RPMI8226 (cell line): Measurements from ENCODE around the gene CCDC196.

Experiments used
- DNase-seq: peaks from one replicate; pipeline ENCODE4 v3.0.0-alpha.2; 2015

The CCDC196 gene, protein sequence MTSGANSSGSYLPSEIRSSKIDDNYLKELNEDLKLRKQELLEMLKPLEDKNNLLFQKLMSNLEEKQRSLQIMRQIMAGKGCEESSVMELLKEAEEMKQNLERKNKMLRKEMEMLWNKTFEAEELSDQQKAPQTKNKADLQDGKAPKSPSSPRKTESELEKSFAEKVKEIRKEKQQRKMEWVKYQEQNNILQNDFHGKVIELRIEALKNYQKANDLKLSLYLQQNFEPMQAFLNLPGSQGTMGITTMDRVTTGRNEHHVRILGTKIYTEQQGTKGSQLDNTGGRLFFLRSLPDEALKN

DNA sequence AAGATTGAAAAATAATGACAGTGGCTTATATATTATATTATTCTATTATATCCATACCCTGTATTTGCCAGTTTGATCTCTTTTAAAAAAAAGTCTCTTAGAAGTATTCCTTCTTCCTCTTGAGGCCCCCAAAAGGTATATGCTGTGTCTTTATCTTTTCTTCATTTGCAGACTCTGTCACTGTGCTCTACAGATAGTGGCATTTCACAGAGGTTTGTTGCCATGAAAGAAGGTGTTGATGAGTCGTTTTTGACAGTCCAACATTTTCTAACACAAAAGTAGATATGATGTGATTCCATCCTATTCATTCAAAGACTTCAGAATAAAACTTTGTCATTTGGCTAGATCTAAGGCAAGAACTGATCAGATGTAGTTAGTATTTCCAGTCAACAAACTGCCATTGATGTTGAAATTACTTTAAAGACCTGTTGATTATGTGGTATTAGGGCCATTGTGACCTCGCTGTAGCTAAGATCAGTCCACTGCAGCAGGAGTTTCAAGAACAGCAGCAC is at the start of gene CCDC196:
Gene CCDC196, plus strand, starts transcription at position 462 of the 512 bp plus-strand sequence. CDS start 132 bp downstream, outside the sequence.
- DNase-seq: no peak

DNA sequence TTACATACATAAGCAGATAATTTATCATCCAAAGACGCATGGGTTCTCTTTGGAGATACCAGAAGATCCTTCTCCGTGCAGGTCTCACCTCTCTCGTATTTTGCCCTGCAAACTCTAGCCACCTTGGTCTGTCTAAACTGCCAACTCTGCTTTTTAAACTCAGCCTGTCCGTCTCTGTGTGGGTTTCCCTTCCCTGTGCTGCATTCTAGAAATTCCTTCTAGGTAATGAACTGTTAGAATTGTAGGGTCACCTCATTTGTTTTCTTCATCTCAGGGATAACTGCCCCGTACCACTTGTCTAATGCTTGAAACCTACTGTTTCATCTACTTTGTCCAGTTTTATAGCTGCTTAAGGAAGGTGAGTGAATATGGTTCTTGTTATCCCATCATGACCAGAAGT is 45.4 kb upstream of the CCDC196 start:
- no peak for DNase-seq

GRCh38 chr14:66442953-66443571 is 43.1 kb upstream of the CCDC196 start:
- DNase-seq: no peak

DNA sequence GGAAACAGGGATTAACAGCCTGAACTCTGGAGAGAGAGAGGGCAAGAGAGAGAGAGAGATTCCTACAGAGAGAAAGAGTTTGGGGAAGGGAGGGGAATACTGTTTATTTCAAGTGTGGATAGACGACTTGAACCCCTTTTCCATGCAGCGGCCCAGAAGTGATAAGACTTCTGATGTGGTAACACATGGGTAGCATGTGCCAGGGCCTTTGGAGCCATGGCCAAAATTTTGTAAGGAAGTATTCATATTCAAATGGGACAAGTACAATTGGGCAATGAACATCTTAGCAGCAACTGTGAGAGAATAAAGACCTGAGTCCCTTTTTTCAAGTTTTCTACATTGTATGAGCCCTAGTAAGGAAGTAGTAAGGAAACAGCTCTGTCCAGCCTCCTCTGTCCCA is 42.4 kb upstream of the CCDC196 start:
- no peak for DNase-seq

DNA sequence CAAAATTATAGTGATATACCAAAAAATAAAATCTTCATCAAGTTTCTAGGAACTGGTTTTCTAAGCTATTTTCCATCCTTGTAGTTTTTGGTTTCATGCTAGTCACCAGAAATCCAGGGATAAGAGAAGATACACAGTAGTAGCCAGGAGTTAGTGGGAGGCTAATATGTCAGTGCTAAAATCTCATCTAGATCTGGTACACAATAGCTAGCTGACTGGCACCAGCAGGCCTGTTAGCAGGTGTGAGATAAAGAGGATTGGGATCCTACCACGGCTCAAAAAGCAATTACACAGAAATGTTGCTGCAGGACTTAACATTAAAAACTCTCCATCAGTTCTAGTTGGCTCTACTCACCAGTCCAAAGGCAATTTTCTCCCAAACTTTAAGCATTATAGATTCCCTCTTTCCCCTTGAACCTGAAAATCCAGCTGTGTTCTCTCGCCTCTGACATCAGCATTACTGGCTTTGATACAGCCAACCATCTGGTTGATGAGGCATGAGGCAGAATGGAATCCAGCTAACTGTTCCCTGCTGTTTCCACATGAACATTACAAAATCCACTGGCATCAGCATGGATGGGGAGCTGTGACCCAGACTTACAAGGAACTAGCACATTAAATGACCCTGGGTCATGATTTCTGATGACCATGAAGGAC is 41.8 kb upstream of the CCDC196 start:
- no peak for DNase-seq

- no peak for DNase-seq
These were observed 40.2 kb upstream of the CCDC196 start for GRCh38 chr14:66445936-66446335.

GRCh38 chr14:66453469-66453868 is 32.7 kb upstream of the CCDC196 start:
- DNase-seq: no peak

DNA sequence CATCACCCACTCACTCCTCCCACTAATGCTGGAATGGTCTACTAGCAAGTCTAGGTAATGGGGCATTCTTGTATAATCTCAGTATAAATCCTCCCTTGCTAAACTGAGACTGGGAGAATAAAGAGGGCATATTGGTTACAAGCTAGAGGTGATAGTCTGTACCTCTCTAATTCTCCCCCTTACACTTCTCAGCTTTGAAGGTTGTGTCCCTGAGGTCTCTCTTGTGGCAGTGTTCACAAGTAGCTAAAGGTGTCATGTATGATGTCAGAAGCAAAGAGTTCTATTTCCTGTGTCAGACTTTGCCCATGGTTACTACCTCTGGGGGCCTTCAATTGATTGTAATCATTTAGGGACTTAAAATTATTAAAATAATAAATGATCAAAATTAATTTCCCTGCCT is 26.6 kb upstream of the CCDC196 start:
- DNase-seq: no peak

DNA sequence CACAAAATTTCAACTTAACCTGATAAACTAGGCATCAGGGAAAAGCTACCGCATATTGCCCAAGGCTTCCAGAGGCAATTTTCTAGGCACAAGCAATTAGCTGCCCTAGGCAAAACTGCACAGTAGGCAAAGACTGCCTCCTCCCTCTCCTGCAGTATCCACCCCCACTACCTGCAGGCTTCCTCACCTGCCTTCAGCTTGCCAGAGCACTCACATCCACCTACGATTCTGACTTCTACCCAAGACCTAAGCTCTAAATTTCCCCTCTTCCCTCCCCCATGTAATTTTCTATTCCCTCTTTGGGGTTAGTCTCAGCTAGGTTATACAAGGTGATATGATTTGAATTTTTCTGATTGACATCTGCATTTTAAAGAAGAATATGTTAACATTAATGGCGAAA is 21.9 kb upstream of the CCDC196 start:
- no peak for DNase-seq

DNA sequence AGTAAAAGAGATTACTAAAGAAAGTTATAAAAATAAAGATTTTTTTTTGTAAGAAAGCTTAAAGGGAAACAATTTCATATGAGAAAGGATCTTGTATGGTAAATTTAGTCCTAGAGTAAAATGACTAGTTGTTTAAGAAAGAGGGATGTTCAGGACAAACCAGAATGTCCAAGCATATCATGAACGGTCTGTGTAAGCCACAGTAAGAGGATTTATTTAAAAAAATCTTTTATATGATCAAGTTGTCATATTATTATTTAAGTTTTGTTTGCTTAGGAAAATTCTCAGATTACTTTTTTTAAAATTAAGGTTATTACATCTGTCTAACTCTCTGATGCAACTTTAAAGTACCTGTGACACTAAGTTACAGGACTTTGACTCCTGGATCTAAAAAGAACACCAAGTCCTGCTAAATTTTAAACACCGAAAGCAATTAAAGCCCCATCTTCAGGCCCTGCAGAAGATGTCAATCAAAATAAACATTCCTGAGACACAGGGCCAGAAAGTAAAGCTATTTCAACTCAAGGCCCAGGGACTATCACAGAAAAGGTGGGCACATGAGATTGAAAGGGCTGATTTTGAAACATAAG is 17.3 kb upstream of the CCDC196 start:
- DNase-seq: no peak

GRCh38 chr14:66471584-66471983 is 14.6 kb upstream of the CCDC196 start:
- DNase-seq: no peak

DNA sequence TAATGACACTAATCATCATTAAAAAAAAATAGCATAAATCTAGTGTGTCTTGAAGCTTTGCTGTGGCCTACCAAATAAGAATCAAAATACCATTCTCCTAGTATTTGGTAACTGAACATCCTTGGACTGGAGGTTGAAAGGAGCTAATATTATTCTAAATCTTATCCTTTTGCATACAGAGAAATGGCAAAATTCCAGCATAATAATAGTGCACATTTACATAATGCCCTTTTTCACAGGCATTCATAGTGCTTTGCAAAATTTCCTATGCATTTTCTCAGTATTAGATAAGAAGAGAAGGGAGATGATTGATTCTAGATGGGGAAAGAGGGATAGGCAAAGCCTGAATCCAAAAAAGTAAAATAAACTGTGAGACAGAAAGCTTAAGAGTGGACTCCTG is 13.9 kb upstream of the CCDC196 start:
- DNase-seq: no peak

DNA sequence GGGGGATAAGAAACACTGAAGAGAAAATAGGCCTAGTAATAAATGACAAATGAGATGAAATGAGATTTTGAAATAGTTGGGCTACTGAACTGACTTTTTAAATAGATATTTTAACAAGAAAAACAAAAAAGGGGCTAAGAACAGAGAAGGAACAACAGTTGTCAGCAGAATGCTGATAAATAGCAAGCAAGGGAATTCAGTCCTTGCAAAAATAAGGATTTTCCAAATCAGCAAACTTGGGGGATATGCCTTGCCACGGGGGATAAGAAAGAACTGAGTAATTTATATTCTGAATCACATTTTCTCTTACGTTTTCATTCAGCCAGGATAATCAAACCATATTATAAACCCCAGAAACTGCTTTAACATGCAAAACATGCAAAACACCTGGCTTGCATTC is 12.9 kb upstream of the CCDC196 start:
- no peak for DNase-seq

DNA sequence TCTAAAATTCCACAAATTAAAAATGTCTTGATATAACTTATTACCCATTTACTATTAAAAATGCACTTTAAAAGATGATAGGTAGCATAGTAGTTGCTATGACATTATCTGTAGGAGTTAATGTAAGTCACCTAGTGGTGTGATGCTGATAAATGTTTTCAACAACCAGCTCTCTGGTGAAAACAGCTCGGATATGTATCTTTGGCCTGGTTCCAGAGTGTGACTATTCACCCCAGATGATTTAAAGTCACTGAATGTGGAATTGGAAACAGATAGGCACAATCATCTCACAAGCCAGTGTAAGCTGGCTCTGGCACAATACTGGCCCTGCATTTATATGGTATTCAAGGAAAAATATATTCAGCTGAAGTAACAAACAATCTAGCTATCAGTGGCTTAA is 9.2 kb upstream of the CCDC196 start:
- no peak for DNase-seq

- DNase-seq: peak; percentile 2
These were observed 8.6 kb upstream of the CCDC196 start for GRCh38 chr14:66477567-66477966.

DNA sequence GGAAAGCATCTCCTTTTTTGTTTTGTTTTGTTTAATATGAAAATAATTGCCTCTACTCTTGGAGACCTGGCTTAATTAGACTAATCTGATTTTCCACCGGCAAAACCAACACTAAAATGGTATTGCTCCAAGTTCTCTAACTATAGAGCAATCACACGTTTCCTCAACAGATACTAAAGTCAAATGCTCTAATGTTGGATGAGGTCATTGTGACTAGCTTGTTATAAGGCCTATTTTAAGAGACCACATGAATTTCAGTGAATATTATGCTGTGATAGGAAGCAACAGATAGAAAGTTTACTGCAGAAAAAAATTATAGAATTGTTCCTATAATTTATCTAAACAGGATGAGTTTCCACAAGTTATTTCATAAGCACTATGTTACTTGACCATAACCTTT is 3.3 kb upstream of the CCDC196 start:
- DNase-seq: no peak

DNA sequence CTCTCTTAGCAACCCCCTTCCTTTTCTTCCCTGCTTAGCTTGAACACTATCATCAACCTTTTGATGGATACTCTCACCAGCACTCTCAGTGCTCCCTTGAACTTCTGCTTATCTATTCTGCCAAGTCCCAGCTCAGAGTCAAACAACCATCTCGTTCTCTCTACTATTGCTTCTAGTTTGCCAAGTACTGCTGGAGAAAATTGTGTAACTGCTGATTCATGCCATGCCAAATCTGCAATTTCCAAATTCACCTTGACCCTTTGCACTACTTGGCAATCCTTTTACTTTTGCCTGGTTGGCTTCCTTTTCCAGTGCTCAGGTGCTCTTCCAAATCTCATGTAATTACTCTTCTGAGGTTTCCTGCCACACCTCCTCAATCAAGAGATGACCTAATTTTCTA is 2.8 kb upstream of the CCDC196 start:
- DNase-seq: no peak

- DNase-seq: no peak
These were observed 1.1 kb upstream of the CCDC196 start for GRCh38 chr14:66485029-66485428.

DNA sequence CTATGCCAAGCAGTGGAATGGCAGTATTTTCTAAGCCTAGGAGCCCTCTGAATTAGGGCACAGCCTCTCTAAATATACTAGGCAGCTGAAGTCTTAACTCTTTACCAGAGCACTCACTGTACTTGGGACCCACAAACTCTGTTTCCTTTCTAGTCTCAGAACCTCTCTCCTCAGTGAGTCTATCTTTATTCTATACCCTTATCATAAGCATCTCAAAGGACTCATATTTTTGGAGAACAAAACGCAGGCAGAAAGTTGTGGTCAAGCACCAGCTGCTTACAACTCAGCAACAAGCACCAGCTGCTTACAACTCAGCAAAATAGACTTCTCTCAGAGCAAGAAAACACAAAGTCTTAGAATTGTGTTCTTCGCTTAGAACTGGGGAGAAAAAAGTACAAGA is 993 bp downstream of the CCDC196 start:
- no peak for DNase-seq

DNA sequence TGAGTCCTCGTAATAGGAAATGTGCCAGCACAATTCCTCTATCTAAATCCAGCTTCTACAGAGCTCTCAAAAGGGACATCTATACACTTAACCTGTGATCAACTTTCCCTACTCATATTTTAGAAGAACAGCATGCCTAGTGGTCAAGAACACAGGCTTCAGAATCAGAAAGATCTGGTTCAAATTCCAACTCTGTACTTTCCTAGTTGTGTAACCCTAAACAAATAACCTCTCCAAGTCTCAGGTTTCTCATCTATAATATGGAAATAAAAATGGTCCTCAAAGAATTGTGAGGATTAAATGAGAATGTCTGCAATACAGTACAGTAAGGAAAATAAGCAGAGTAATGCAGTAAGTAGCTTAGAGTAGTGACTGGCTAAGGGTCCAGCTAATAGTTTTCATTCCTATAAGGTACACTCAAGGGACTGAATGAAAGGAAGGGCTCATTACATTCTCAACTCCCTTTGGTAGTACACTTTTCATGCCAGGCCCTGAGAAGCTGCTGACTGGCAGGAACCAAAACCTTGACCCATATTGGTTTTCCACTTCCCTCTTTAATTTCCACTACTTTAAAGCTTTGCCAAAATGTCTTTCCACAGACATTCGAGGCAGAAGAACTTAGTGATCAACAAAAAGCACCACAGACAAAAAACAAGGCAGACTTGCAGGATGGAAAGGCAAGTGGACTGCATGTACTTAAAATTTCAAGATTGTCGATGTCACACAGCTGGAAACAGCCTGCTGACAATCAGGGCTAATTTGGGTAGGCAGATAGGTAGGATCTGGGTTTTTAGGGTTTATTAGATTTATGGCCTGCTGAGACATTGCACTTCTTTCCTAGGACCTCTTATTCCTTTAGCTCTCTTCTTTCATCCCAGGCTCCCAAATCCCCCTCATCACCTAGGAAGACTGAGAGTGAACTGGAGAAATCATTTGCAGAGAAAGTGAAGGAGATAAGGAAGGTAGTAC is 4.3 kb downstream of the CCDC196 start:
- DNase-seq: no peak

GRCh38 chr14:66493750-66494149 is 7.6 kb downstream of the CCDC196 start:
- no peak for DNase-seq
